Left forelimb (tissue), 1 donor: ENCODE measurements around the gene CPXM2.

Experiments used
- DNase-seq: peaks from one replicate; pipeline ENCODE4 v3.0.0-alpha.2; 2018; ENCODE audit warnings: low spot score

Gene CPXM2

DNA sequence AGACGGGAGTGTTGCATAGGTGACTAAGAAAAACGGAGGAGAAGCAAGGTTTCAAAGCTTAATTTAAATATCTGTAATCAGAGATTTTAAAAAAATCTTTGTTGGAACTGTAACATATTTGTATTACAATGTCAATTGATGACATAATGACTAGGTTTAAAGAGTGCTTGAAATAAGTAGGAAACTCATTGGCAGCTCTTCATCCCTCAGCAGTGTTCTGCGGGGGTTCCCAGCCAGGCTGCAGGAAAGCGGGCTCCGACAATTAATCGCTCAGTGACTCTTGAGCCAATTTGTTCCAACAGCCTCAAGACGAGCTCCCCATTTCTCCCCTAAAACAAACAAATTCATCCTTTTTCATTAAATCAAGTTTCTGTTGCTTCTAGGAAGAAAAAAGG is 22.6 kb downstream of the CPXM2 start:
- DNase-seq, result peak; percentile 9

DNA sequence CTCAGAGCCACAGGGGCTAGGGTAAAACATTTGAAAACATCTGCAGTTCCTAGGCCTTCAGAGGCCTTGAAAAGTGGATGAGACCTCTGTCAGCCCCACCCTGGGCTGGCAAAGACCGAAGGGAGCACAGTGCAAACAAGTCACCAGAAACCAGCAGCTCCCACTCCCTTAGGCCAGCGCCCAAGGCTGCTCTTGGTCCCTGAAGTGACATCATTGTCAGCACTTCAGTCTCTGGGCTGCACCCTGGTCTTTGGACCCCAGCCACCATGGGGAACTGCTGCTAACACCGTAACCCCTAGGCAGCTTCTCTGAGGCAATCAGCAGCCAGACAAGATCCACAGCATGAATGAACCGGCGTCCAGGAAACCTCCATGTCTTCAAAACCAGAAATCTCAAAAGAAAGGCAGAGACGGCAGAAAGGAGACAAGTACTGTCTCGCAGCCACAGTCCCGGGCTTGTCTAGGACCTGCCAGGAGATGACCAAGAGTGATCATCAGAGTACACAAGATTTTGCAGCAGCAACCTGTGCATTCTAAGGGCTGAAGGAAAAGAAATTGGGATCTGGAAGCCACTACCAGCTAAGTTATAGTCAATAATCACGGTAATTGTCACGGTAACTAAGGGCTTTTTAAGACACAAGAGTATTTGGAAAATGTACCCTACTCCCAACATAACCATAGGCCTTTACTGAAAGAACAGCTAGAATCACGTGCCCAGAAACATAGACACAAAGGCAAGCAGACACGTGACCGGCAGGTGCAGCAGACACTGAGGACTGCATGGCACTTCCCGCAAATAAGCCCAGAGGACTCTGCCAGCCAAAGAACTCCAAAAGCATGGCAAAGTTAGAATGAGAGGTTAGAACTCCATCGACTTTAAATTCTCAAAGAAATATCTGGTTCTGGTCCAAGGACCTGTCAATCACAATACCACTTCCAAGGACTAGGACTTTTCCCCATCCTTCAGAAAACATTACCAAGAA is 23.3 kb downstream of the CPXM2 start:
- peak; percentile 54 for DNase-seq

DNA sequence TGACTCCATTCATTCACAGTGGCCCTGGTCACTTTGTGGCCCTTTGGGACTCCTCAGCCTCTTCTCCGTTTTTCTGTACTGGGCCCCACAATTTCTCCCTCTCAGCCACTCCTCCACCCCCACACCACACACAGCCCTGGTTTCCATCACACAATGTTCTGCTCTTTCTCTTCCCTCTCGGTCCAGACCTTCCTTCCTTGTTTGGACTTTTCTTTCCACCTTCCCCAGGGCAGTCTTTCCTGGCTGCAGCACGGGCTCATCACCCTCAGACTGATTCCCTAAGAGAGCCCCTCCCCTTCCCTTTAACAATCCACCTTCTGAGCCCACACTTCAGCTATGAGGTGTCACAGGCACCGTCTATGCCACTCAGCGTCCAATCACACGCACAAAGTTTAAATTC is 25.7 kb downstream of the CPXM2 start:
- DNase-seq, result peak; percentile 20

DNA sequence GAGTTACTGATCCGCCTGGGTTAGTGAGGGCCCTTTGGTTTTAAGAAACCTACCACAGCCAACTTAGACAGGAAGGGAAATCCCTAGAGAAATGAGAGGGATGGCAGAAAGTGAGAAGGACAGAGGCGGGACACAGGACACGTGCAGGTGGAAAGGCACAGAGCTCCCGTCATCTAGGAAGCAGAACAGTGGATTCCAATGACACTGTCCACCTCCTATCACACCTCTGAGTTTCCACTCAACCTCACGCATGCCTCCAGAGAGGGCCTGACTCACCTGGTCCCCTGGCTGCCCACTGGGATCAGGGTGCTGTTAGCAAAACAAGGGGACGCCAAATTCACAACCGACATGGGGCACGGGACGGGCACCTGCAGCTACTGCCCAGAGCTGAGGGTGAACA is 26.3 kb downstream of the CPXM2 start:
- DNase-seq, result peak; percentile 37

DNA sequence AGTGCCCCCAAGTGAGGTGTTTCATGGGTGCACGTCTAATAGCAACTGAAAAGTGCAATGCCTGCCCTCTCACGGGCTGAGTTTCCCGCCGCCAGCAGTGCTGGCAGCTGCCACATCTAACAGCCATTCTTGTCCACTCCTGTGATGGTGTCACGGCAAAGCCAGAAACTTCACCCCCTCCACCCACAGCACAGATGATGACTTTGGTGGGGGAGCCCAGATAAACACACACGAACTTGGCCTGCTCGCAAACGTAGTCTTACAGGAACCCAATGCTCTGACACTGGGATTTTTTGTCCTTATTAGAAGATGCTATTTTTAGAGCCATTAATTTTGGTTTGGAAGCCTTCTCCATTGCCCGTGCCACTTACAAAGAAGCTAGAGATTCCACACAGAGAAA is 26.7 kb downstream of the CPXM2 start:
- peak; percentile 47 for DNase-seq

DNA sequence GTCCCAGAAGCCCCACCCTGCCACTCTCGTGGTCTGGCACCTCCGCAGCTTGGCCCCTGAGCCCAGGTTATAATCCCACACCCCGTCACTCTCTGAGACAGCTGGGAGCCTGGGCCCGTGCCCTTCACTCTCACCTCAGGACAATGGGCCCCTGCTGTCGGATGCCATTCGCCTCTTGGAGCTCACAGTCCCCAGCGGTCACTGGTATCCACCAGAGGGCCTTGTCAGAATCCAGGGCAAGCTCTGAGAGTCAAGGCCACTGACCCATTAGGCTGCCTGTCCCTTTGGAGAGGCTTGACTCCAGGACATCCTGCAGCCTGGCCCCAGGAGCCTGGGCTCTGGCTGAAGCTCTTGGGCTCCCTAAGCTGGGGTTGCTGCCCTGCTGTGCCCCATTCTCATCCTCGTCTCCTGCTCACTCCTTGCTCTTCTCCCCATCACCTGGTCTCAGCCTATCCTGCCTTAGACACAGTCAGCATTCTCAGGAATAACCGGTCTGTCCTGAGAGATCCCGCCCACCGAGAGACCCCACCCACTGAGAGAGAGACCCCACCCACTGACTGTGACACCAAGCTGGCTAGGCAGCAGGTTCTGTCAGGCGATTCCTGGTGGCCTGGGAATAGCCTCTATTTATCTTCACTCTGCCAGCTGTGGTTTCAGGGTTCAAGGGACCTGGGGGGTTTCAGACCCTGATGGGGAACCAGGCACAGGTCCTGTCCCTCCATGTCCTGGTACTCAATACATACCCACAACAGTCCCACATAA is 27.7 kb downstream of the CPXM2 start:
- peak; percentile 54 for DNase-seq

DNA sequence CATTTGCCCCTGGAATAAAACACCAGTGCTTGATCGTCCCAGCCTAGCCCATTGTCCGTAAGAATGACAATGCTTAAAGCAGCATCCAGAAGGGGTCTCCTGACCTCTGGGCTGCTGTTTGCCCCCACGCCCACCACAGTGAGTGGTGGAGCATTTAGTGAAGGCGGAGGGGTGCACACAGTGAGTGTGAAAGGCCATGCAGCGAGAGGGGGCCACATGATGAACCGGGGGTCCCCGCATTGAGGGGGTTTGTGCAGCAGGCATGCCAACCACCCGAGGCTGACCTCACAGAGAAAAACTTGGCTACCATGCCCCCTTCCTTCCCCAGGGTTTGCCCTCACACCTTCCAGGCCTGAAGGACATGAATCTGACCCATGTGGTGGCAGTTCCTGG is 28.4 kb downstream of the CPXM2 start:
- peak; percentile 50 for DNase-seq

DNA sequence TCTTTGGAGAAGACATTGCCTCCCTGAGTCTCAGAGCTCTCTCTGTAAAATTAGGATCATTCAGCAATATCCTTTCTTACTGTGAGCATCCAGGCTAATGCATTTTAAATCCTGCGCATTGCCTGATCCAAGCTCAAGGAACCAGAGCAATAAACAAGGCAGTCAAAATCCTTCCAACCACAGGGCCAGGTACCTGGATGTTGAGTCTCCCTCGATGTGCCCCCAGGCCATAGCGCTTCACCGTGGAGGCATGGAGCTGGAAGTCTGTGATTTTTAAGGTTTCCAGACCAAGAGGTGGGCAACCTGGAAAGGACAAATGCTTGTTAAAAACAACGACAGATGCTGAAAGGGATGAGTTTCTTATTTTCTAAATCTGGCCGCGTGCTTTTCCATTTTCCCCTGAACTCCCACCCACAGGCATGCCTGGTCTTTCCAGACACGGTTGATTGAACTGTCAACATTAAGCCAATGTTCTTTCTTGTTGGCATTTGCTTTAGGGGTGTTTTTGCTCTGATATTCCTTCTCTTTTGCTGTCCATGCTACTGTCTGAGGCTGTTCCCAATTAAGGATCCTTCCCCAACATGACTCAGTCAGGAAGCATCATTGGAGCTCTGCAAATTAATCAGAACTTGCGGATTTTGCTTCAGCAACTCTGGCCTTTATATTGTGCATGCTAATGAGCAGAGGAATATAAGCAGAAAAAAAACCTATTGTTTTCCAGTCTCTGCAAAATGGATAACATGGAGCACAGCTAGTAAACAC is 29.0 kb downstream of the CPXM2 start:
- DNase-seq, result peak; percentile 4

DNA sequence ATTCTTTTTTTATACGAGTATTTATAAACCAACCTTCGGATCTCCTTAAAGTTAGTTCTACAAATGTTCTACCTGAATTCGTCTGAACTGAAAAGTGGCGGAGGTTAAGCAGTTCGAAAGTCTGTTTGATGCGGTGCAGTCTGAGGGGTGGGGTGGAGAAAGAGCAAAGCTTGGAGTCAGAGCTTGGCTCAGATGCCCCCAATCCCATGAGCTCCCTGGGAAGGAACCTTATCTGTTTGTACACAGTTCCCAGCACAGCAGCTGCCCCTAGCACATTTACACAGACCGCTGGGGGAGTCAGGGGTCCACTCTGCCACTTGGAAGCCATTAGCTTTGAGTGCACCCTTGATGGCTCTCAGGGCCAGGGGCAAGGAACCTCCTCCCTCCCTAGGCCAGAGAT is 30.8 kb downstream of the CPXM2 start:
- DNase-seq, result peak; percentile 37

DNA sequence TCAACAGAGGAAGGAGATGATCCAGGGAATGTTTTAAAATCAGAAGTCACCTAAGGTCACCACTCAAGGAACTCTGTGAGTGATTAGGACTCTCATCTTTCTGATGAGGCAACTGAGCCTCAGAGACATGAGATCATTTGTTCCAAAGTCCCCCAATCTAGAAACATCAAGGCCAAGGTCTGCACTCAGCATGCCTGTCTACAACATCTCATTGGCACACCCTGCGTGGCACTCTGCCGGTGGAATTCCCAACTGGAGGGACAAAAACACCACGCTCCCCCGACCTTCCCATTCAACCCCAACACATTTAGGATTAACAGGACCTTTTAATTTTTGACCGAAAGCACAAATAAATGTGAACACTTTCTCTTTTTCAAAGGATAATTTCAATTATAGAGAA is 31.4 kb downstream of the CPXM2 start:
- peak; percentile 2 for DNase-seq

DNA sequence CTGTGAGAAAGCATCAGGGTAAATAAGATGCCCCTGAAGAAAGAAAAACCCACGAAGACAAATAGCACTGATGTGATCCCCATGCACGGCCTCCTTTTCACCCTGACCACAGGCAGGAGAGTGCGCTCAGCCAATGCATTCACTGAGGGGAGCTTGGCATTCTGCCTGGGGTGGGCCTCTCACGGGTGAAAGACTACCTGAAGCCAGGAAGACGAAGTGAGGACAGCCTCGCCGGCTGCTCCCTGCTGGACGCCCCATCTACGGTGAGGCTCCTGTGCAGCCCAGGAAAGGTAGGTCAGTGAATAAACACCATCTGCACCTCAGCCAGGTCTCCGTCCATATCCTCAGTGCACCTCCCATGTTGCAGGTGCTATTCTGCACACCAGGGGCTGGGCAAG is 32.0 kb downstream of the CPXM2 start:
- DNase-seq, result peak; percentile 53

DNA sequence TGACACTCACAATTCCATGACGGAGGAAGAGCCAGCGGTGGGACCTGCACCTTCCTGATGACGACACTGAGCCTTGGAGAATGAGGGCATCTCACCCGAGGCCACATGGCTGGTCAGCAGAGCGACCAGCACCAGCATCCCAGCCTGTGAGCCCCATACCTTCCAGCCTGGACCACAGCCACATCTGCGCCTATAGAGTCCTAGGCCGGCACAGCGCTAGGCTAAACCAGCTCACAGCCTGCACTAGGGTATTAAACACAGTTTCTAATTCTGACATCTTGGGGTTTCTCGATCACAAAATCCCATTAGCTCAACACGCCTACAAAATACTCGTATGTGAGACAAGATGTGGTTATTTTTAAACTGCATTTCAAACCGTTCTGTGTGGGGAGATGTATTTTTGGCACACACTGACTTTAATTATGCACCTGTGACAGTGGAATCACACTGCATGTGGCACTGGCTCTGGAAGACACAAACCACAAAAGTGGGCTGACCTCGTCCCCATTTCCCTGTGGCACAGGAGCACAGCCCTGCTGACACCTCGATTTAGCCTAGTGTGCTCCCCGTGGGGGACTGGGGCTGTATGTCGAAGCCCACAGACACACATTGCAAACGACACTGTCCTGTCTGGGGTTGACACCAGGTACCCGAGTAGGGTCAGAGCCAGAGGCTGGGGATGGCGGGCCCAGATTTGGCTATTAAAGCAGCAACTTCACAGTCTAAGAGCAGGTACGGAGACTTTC is 32.5 kb downstream of the CPXM2 start:
- peak; percentile 34 for DNase-seq

DNA sequence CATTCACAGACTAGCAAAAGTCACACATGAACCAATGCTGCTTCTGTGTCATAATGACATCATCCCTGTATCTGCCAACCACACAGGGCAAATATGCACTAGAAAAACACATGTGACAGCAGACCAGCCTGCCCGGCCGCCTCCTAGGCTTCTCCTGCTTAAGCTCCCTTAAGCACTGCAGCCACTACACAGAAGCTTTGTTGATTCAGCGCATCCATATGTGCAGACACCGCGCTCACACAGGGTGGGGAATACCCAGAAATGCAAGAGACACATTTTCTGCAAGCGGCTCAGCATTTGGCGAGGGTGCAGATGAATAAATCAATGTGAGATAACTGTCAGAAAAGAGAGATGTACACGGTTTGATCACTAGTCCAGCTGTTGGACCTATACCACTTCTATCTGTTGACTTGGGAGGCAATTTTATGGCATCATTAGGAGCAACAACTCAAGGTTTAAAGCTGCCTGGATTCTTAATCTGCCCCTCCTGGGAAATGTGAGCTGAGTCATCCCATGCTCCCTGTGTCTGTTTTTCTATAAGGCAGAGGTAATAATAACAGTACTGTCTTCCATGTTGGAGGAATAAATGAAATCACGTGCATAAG is 33.4 kb downstream of the CPXM2 start:
- peak; percentile 60 for DNase-seq

DNA sequence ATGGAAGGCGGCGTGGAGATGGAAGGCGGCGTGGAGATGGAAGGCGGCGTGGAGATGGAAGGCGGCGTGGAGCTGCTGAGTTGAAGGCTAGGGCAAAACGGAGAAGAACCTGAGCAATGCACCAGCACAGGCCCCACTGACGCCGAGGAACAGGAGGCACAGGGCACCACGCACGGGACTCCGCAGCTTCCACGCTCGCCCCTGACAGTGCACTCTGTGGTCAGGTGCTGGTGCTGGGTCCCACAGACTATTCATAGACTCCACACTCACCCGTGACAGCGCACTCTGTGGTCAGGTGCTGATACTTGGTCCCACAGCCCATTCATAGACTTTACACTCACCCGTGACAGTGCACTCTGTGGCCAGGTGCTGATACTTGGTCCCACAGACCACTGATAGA is 34.0 kb downstream of the CPXM2 start:
- DNase-seq, result peak; percentile 22

DNA sequence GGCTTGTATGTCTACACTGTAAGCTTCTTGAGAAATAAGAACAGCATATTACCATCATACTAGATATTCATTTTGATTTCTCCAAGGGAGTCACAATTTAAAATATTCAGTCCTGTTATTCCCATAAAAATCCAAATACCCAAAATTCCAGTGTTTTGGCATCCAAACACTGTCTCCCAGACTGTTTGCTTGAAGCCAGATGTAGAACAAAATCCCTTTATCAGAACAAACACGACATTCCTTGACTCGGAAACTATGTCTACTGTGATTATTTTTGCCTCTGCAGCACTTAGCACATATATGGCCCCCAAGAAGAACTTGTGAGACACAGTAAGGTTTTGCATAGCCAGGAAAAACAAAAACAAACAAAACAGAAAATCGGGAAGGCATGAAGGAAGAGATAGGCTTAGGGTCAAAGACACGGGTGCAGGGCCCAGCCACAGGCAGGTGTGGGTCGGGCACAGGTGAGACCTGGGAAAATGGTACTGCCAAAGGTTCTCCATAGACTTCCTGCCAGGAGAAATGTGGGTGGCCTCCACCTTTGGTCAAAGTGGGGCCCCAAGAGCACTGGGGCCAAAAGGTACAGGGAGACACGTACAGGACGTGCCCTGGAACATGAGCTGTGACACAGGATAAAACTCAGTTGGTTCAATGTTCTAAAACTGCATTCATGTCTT is 36.5 kb downstream of the CPXM2 start:
- peak; percentile 0 for DNase-seq

DNA sequence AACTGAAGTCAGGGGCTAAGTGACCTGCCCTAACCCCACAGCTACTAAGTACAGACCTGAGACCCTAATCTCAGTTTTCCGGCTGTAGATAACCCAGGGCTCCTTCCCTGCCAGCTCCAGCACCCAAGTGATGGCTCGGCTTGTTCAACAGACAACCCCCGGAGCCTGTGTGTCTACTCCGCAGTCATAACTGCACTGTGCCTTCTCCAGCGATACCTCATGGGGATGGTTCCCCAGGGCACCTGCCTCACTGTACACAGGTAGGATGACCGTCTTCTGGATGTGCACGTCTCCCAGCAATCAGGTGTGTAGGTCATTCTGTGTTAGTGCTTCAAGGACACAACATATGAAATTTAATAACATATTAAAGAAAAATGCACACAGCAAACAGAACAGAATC is 37.1 kb downstream of the CPXM2 start:
- DNase-seq, result no peak

DNA sequence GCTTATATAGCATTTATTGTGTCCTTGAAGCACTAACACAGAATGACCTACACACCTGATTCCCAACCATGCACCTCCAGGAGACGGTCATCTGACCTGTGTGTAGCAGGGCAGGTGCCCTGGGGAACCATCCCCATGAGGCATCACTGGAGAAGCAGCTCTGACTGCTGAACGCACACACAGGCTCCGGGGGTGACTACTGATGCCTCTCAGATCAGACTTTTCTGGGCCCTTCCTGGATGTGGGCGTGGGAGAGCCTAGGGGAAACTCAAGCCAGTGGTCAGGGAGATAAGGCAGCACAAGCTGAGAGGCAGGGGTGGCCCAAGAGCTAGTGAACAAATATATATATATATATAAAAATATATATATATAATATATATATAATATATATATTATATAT is 37.6 kb downstream of the CPXM2 start:
- DNase-seq, result peak; percentile 17

DNA sequence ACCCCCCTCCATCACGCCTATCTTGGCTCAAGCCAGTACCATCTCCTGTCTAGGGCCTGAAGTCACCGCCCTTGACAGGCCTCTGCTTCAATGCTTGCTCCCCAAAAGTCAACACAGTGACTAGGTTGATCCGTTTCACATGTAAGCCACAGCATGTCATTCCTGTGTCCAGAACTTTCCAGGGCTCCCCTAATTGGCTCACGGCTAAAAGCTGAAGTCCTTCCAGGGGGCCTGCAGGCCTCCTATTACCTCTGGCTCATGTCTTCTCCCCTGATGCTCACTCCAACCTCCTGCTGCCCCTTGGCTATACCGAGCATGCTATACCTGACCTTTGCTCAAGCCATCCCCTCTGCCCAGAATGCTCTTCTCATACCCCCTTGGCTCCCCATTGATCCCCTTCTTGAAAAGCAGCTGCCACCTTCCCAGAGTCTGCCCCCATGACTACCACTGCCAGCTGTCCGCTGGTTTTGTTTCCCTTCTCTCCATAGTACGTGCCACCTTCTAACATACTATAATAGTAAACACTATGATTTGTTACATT is 39.1 kb downstream of the CPXM2 start:
- DNase-seq, result no peak

DNA sequence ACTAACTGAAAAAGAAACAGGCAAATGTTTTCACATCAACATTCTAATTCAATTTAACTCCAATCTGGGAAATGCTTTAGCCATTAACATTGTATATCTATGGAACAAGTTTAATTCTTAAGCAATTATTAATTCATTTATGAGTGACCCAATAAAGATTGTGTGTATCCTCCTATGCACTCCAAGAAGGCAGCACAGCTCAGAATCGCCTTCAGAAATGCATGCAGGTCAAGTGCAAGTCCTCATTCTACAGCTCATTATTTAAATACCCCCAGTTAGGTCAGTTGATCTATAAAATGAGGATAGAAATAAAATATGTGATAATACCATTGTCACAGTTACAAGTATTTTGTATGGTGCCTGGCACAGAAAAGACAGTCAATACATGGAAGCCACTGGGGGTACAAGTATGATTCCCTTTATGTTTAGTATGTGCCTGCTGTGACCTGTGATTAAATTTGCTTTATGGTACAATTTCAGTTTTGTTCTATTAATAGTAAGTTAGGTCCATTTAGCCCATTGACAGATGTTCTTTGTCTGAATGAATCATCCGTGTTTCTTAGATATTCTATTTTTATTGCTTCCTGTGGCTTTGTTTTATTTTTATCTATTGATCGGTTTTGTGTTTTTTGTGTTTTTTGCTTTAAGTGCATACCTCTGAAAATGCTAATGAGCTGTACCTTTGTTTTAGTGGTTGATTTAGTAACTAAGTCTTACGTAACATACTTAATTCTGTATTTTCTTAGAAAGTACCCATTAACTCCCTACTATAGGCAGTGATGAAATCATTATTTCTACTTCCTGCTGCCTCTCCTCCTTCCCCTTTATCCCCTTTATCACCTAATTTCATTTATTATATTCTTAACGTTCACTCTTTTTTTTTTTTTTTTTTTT is 42.8 kb downstream of the CPXM2 start:
- no peak for DNase-seq
